ENCODE data around the gene DPEP2NB. TPM values are rescaled to one million over a fixed set of nuclear protein-coding genes. Genes with fewer than 3 reads are reported as not detected.

DPEP2NB gene
- total RNA-seq, 1 experiment from 2014 or later, result not detected

GRCh38 chr16:67977469-67978227 is 38.1 kb downstream of the DPEP2NB start:
- intact Hi-C loops (cut with micrococcal nuclease), result no loop called here
- ATAC-seq, result peak; percentile 57

More at GRCh38 chr16:67977469-67978227, 38.1 kb downstream of the DPEP2NB start:
- Histone ChIP-seq H4K20me1 (ENCODE audit: insufficient read depth) (no peaks in the 10 kb centered on the region), H3K9ac (ENCODE audit: low read length) (no peak overlapping the region), H3K4me2 (ENCODE audit: low read length) (no peak overlapping the region), H3K27ac (ENCODE audit: low read depth, low read length) (no peak overlapping the region), H3K4me1 (ENCODE audit: control insufficient read depth in 1 of 2, insufficient read depth in 2 of 2, low read length in 2 of 2) (no peaks in the 10 kb centered on the region), H3K27me3 (ENCODE audit: insufficient read depth, low read length) (no peaks in the 10 kb centered on the region), H2AFZ (ENCODE audit: low read depth, low read length, poor library complexity, severe bottlenecking) (no peak overlapping the region), H3K9me3 (ENCODE audit: control insufficient read depth in 1 of 2, insufficient read depth in 1 of 2, low read depth in 1 of 2, low read length in 2 of 2) (no peaks in the 10 kb centered on the region), H3K4me3 (replicated peaks in 1 of 2; ENCODE audit: low read depth in 1 of 2, low read length in 2 of 2) (no peak overlapping the region), H3K9me2 (ENCODE audit: insufficient read depth) (no peaks in the 10 kb centered on the region), H3K36me3 (ENCODE audit: control insufficient read depth in 1 of 2, insufficient read depth in 2 of 2, low read length in 2 of 2) (no peaks in the 10 kb centered on the region), H3K79me2 (ENCODE audit: insufficient read depth, low read length) (no peaks in the 10 kb centered on the region)
- POLR2A ChIA-PET, result no interaction called here
- TF ChIP-seq ZFX (IDR thresholded peaks at IDR 0.05) (no peak), SIN3A (IDR thresholded peaks at IDR 0.05; ENCODE audit: low read depth) (no peak), RAD21 (IDR thresholded peaks at IDR 0.05; ENCODE audit: low read depth) (no peak), SP1 (IDR thresholded peaks at IDR 0.05; ENCODE audit: low read depth) (no peak), ZNF274 (IDR thresholded peaks at IDR 0.05; ENCODE audit: low read depth, low read length) (no peak), REST (IDR thresholded peaks at IDR 0.05; ENCODE audit: low read depth) (no peak), TCF7L2 (IDR thresholded peaks at IDR 0.05; ENCODE audit: borderline replicate concordance, extremely low read depth, insufficient read depth, insufficient read length) (no peak), MAX (IDR thresholded peaks at IDR 0.05) (no peak), EZH2phosphoT487 (IDR thresholded peaks at IDR 0.05; ENCODE audit: borderline replicate concordance) (no peak), ATF3 (IDR thresholded peaks at IDR 0.05) (no peak), CEBPB (IDR thresholded peaks at IDR 0.05; ENCODE audit: low read depth) (no peak), SRF (IDR thresholded peaks at IDR 0.05; ENCODE audit: low read depth) (no peak)
- RAD21 ChIA-PET (ENCODE audit: low non-redundant PET in 1 of 2, low total read pairs in 2 of 2, uncharacterized antibody in 2 of 2, unreplicated experiment in 2 of 2), result no interaction called here
- DNase-seq (ENCODE audit: low read depth, low spot score), result no peak
- CTCF ChIA-PET, result no interaction called here
- no TSS peak for BruUV-seq (replicated peaks)

Data from HCT116 (cell line).